ENCODE measurements around the gene CBLN3.

Gene CBLN3

GRCh38 chr14:24426912-24427536 lies 2.4 kb downstream of the CBLN3 start:
- DNase-seq (ENCODE audit: low spot score), result no peak
- no peak for TF ChIP-seq CTCF (IDR thresholded peaks at IDR 0.05; ENCODE audit: extremely low read depth, insufficient read depth, missing control alignments)
- in situ Hi-C loops (cut with MboI; ENCODE audit: low pct_unique_long_range_greater_than_20kb, low sequenced_read_pairs, unreplicated experiment), result no loop called here

- in situ Hi-C loops (cut with MboI; ENCODE audit: low pct_unique_long_range_greater_than_20kb, low sequenced_read_pairs, unreplicated experiment), result no loop called here
- no peak for TF ChIP-seq CTCF (IDR thresholded peaks at IDR 0.05; ENCODE audit: extremely low read depth, insufficient read depth, missing control alignments)
- no peak for DNase-seq (ENCODE audit: low spot score)
Observed at GRCh38 chr14:24426150-24426911, 3.1 kb downstream of the CBLN3 start.

GRCh38 chr14:24425704-24426103 lies 3.8 kb downstream of the CBLN3 start:
- no peak for DNase-seq (ENCODE audit: low spot score)
- no peak for TF ChIP-seq CTCF (IDR thresholded peaks at IDR 0.05; ENCODE audit: extremely low read depth, insufficient read depth, missing control alignments)
- in situ Hi-C loops (cut with MboI; ENCODE audit: low pct_unique_long_range_greater_than_20kb, low sequenced_read_pairs, unreplicated experiment), result no loop called here

GRCh38 chr14:24422694-24423601 lies 6.5 kb downstream of the CBLN3 start:
- no peak for DNase-seq (ENCODE audit: low spot score)
- no peak for TF ChIP-seq CTCF (IDR thresholded peaks at IDR 0.05; ENCODE audit: extremely low read depth, insufficient read depth, missing control alignments)
- in situ Hi-C loops (cut with MboI; ENCODE audit: low pct_unique_long_range_greater_than_20kb, low sequenced_read_pairs, unreplicated experiment), result no loop called here

- in situ Hi-C loops (cut with MboI; ENCODE audit: low pct_unique_long_range_greater_than_20kb, low sequenced_read_pairs, unreplicated experiment), result no loop called here
- DNase-seq (ENCODE audit: low spot score), result no peak
- TF ChIP-seq CTCF (IDR thresholded peaks at IDR 0.05; ENCODE audit: extremely low read depth, insufficient read depth, missing control alignments), result no peak
Observed at GRCh38 chr14:24422261-24422660, 7.2 kb downstream of the CBLN3 start.

- in situ Hi-C loops (cut with MboI; ENCODE audit: low pct_unique_long_range_greater_than_20kb, low sequenced_read_pairs, unreplicated experiment), result no loop called here
- TF ChIP-seq CTCF (IDR thresholded peaks at IDR 0.05; ENCODE audit: extremely low read depth, insufficient read depth, missing control alignments), result no peak
- DNase-seq (ENCODE audit: low spot score), result no peak
Observed at GRCh38 chr14:24418492-24418873, 11.0 kb downstream of the CBLN3 start.
